Activated T-cell treated with anti-CD3 and anti-CD28 coated beads for 48 hours (primary cell): ENCODE results near the gene HSFX2.
A peak's percentile ranks its signal among the peaks of the same experiment; 100 is the strongest.
"Not testable (repeated sequence)": the region's sequence is repeated elsewhere in the genome, so short reads cannot be mapped to it uniquely, and the experiment has no call there.

Experiments used
- DNase-seq: peaks from one replicate; pipeline ENCODE4 v3.0.0-alpha.2; 2020; ENCODE audit warnings: low read depth

HSFX2 gene

GRCh38 chrX:149595214-149595613 is at the start of gene HSFX2:
Gene HSFX2, minus strand, starts transcription at chrX:149595314. Its CDS starts 614 bp downstream, at chrX:149594700.
- not testable (repeated sequence) for DNase-seq

DNA sequence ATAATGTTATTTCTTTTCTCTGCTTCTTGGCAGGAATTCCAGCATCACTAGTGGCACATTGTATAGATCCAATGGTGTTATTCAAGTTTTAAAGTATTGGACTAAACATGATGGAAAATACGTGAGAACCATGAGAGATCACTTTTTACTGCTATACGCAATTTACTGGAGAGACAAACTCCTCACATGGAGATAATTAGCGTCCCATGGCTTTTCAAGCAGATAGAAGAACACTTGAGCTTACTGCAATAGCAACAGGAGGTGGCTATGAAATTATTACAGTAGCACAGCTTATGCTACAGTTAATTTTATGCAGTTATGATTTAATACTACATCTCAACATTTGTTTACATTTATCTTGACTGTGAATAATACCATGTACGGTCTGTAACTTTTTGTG is 48.4 kb upstream of the HSFX2 start:
- no peak for DNase-seq

DNA sequence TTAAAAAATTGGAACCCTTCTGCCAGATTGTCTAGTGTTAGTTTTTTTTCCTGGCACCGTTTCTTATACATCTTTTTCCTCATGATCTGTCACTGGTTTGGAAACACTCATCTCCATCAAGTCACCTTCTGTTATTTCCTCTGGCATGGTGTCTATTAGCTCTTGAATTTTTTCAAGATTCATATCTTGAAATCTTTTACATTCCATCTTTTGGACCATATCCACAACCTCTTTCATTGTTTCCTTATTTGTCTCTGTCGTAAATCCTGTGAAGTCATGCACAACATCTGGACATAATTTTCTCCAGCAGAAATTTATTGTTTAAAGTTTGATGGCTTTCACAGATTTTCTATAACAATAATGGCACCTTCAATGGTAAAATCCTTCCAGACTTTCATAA is 46.7 kb upstream of the HSFX2 start:
- DNase-seq: no peak

DNA sequence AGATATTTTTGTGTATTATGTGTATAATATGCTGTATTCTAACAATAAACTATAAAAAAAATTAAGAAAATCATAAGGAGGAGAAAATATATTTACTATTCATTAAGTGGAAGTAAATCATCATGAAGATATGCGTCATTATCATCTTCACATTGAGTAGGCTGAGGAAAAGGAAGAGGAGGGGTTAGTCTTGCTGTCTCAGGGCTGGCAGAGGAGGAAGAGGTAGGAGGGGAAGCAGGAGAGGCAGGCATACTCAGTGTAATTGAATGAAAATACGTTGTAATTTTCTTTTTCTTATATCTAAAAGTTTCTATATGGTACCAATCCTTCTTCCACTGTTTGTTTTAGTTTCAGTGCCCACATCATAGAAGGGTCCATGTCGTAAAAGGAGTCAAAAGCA is 46.3 kb upstream of the HSFX2 start:
- no peak for DNase-seq

GRCh38 chrX:149639568-149639967 is 44.5 kb upstream of the HSFX2 start:
- no peak for DNase-seq

DNA sequence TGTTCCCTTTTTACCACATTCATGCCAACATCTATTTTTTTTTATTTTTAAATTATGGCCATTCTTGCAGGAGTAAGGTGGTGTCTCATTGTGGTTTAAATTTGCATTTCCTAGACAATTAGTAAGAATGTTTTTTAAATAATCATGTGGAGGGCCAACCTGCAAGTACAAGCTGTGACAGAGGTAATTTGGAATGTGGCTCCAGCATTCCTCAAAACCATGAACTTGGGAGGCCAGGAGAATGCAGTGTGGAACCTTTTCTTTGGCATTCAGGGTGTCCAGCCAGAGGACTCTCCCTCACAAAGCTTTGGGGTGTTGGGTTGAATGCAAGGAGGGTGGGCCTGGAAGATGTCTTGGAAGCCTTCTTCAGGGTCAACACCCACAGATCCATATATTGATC is 43.7 kb upstream of the HSFX2 start:
- no peak for DNase-seq

DNA sequence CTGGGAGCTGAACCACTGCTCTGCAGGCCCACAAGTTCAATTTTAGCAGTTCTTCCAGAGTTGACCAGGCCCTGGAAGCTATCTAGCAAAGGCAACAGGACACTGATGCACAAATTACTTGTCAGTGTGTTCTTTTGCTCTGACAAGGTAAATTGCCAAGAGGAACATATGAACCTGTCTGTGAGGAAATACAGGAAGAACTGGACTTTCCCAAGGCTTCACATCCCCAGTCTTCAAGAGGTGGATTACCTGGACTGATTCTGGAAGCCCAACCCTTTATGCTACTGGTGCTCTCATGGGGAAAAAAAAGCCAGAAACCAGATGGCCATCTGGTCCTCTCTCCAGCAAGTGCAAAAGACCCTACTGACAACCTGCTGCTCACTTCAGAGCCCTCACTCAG is 38.4 kb upstream of the HSFX2 start:
- DNase-seq: no peak

DNA sequence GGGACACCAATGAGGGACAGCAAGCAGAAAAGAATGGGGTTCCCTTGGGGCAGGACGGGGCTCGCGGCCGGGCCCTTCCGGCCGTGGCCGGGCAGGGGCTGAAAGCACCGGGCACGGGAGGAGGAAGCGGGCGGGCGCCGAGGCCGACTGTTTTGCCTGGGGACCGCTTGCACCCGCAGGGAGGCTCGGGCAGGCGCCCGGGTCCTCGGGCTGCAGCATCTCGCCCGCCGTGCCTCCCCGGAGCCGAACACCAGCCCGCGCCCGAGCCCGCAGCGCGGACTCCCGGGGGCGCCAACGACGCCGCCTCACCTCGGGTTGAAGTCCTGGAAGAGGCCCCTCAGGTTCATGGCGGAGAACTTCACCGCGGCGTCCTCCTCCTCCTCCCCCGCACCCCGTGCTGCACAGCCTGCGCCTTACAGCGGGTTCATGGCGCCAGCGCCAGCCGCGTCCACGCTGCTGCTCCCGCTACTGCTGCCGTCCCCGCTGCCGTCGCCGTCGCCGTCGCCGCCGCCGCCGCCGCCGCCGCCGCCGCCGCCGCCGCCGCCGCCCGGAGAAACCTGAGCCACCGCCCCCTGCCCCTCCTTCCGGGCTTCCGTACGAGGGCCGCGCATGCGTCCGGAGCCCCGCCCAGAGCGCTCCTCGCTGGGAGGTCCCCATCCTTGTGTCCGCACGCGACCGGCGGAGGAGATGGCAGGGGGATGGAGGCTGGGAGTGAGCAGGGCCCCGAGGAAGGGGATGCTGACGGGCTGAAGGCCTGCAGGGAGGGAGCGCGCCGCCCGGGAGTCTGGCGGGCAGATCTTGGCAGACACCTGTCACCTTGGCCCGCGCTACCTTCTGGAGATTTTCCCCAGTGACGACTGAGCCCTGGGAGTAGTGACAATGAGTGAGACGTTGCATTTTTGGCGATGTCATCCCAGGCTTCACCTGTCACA is 36.4 kb upstream of the HSFX2 start, which contains the start of gene TMEM185A:
Gene TMEM185A (minus strand): TSS at position 559 of the 932 bp plus-strand sequence. CDS start 212 bp downstream, at position 347.
- DNase-seq: peak; percentile 72

- DNase-seq: no peak
These were observed 35.6 kb upstream of the HSFX2 start for GRCh38 chrX:149630681-149631233.

GRCh38 chrX:149629730-149630387 is 34.7 kb upstream of the HSFX2 start:
- DNase-seq: no peak

DNA sequence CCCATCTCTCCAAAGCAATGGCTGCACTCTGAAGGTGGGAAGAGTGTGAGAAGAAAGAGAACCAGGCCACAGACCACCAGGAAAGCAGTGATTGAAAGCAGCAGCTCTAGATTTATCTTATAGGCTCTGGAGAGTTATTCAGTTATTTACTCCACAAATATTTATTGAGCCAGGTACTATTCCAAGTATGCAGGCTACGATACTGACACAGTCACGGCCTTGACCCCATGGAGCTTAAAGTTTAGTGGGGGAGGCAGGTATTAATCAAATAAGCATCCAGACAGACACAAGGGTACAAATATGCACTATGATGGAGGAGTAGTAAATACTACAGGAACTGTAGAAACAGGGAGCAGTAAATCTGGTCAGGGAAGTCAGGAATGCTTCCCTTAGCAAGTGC is 33.7 kb upstream of the HSFX2 start:
- no peak for DNase-seq

DNA sequence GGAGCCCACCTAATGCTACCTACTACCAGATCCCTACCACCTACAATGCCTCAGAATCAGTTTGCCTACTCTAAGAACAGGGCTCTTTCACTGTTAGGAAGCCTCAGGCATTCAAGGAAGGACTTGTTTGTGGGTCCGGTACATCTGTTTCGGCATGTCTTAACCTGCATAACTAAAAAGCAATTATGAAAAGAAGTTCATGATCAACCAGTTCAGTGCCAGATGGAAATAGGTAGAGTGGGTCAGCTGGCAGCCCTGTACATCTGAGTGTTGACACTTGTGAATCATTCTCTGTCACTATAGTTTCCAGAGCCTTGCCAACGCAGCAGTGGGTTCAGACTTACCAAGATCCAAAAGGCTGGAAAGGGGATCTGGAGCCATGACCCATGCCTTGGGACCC is 33.2 kb upstream of the HSFX2 start:
- no peak for DNase-seq

- DNase-seq: not testable (repeated sequence)
These were observed 31.7 kb upstream of the HSFX2 start for GRCh38 chrX:149626829-149627228.

DNA sequence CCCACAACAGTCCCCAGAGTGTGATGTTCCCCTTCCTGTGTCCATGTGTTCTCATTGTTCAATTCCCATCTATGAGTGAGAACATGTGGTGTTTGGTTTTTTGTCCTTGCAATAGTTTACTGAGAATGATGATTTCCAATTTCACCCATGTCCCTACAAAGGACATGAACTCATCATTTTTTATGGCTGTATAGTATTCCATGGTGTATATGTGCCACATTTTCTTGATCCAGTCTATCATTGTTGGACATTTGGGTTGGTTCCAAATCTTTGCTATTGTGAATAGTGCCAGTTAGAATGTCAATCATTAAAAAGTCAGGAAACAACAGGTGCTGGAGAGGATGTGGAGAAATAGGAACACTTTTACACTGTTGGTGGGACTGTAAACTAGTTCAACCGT is 24.5 kb upstream of the HSFX2 start:
- DNase-seq: not testable (repeated sequence)

DNA sequence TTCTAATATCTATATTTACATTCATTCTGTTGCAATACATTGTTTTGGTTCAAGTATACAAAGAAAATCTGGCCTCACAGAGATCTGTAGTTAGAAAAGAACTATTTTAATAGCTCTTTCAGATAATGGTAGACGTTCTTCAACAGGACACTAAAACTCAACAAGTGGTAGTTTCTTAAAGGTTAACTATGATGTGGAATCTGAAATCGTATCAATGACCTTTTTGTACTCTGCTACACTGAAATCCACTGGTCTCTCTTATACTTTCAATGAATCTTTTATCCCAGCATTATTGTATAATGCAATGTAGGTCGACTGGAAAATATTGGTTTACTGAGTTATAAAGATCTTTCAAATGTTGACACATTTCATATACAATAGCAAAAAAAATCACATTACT is 23.8 kb upstream of the HSFX2 start:
- no peak for DNase-seq

- no peak for DNase-seq
These were observed 16.6 kb upstream of the HSFX2 start for GRCh38 chrX:149611623-149612175.

- no peak for DNase-seq
These were observed 15.4 kb upstream of the HSFX2 start for GRCh38 chrX:149610511-149610910.

GRCh38 chrX:149607699-149608098 is 12.6 kb upstream of the HSFX2 start:
- no peak for DNase-seq

DNA sequence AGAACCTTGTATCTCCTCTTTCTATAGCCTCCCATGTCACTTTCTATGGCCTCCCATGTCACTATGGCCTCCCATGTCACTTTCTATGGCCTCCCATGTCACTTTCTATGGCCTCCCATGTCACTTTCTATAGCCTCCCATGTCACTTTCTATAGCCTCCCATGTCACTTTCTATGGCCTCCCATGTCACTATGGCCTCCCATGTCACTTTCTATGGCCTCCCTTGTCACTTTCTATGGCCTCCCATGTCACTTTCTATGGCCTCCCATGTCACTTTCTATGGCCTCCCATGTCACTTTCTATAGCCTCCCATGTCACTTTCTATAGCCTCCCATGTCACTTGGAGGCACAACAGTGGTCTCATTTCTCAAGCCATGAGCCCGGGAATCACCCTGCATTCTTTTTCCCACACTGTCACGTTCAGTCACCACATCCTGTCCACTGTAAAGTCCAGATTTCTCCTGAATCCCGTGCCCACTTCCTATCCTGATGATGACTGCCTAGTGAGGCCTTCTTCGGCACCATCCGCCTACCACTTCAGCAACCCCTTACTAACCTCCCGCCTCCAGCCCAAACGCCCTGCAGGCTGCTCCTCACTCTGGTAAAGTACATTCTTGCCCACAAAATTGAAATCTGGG is 10.3 kb upstream of the HSFX2 start:
- DNase-seq: not testable (repeated sequence)

GRCh38 chrX:149598603-149599002 is 3.5 kb upstream of the HSFX2 start:
- DNase-seq: not testable (repeated sequence)

DNA sequence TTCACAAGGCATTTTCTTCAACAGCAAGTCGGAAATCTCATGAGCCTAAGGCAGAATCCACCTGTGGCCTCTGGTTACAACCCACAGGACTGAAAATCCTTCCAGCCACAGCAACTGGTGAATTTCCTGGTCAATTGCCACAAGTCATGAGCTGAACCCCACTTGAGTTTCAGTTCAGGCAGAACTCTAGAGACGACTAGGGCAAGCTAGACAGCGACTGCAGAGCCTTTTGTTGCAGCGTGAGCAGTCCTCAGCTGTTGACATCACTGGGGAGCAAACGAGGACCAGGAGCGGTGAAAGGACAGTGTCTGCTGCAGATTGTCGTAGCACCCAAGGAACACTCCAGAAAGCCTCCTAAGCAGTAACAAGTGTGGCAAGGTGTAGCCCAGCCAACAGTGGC is 829 bp upstream of the HSFX2 start:
- not testable (repeated sequence) for DNase-seq

DNA sequence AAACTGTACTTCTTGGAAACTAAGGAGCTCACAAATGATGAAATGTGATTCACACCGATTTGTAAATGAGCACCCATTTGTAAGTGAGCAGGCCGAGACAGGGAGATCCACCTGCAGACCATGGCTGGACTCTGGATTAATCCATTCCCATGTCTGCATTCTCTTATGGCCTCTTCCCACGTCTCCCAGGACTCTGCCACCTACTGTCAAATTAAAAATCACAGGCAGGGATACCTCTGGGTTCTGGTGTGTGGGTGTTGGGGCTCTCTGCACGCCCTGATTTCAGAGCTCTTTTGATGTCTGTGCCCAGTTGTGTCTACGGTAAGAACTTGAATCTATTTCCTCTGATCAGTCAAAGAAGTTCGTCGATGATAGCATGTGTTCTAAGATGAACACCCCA is 4.1 kb downstream of the HSFX2 start:
- not testable (repeated sequence) for DNase-seq
